Measurements from ENCODE around the gene ARL3. TPM values are rescaled to one million over a fixed set of nuclear protein-coding genes. Genes with fewer than 3 reads are reported as not detected.

Gene ARL3
- total RNA-seq, 1 donor from 2014 or later: 7.3 TPM

DNA sequence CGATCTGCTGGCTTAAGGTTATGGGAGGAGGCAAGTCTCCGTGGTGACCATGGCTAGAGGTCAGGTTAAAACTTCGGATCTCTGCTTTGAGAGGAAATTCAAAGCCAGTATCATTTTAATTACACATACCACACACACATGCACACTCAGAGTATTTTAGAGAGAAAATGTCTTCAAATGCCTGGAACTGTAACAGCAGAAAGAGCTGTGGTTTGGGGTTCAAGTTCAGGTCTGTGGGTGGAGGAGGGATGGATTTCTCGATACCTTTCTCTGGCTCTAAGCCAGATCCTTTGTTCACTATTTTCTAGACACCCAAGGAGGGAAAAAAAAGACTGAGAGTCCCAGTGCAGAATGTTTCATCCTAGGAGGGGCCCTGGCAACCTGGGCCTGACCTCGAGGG is 32.5 kb downstream of the ARL3 start:
- intact Hi-C loops (cut with DNase I): no loop called here
- H3K27me3 ChIP-seq (ENCODE audit: low read depth): no peaks in the 10 kb centered on the region
- H3K4me1 ChIP-seq: peaks cover 26% of the 10 kb centered on the region
- no peak for DNase-seq
- ATAC-seq: no peak
- peaks cover 11% of the 10 kb centered on the region for H3K36me3 ChIP-seq
- no peak overlapping the region for H3K27ac ChIP-seq
- H3K4me3 ChIP-seq: no peak overlapping the region
- no peaks in the 10 kb centered on the region for H3K9me3 ChIP-seq
- TF ChIP-seq, protein P1, sequence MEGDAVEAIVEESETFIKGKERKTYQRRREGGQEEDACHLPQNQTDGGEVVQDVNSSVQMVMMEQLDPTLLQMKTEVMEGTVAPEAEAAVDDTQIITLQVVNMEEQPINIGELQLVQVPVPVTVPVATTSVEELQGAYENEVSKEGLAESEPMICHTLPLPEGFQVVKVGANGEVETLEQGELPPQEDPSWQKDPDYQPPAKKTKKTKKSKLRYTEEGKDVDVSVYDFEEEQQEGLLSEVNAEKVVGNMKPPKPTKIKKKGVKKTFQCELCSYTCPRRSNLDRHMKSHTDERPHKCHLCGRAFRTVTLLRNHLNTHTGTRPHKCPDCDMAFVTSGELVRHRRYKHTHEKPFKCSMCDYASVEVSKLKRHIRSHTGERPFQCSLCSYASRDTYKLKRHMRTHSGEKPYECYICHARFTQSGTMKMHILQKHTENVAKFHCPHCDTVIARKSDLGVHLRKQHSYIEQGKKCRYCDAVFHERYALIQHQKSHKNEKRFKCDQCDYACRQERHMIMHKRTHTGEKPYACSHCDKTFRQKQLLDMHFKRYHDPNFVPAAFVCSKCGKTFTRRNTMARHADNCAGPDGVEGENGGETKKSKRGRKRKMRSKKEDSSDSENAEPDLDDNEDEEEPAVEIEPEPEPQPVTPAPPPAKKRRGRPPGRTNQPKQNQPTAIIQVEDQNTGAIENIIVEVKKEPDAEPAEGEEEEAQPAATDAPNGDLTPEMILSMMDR (IDR thresholded peaks at IDR 0.05): no peak

DNA sequence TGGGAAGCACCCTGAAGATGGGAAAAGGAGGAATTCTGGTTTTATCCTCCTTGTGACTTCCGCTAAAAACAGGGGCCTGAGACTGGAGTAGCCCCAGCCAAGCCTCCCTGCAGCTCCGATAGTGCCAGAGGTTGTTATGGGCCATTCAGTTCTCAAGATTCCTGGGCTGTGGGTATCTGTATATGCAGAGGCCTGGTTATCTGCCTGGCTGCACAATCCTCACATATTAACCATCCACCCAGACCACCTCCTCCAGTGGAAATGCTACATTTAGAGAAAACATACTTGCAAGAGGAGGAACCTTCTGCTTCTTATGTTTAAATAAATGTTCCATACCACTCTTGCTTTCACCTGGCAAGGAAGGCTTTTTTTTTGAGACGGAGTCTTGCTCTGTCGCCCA is 34.6 kb downstream of the ARL3 start:
- intact Hi-C loops (cut with DNase I): no loop called here
- DNase-seq: no peak

DNA sequence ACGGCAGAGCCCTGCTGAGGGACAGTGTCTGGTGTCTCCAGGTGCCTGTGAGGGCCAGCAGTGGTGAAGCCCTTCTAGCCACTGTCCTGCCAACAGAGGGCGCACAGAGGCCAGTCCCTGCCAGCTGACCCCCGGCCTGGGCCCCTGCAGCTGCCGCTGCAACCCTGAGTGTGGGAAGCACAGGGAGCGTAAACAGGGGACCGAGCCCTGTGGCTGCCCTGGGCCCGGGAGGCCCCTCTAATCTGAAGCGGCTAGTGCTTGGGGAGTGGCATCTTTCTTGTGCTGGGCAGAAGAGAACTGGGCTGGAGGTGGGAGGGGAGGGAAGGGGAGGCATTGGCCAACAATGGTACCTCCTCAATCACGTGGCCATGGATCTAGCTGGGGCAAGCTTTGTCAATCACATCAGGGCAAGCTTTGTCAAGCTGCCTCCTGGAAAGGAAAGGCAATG is 35.3 kb downstream of the ARL3 start:
- peak; percentile 77 to 79 for ATAC-seq
- no peaks in the 10 kb centered on the region for H3K36me3 ChIP-seq
- peak overlapping the region; percentile 7 for H3K4me3 ChIP-seq
- H3K9me3 ChIP-seq: no peaks in the 10 kb centered on the region
- TF ChIP-seq, protein P1 (IDR thresholded peaks at IDR 0.05): peak; percentile 75
- H3K27ac ChIP-seq: peak overlapping the region; percentile 7
- peaks cover 54% of the 10 kb centered on the region for H3K4me1 ChIP-seq
- DNase-seq: peak; percentile 85
- intact Hi-C loops (cut with DNase I): no loop called here
- H3K27me3 ChIP-seq (ENCODE audit: low read depth): no peaks in the 10 kb centered on the region

More for the DNA sequence above, 34.6 kb downstream of the ARL3 start:
- Histone ChIP-seq H3K27ac (no peak overlapping the region), H3K4me3 (no peak overlapping the region), H3K36me3 (no peaks in the 10 kb centered on the region), H3K27me3 (ENCODE audit: low read depth) (no peaks in the 10 kb centered on the region), H3K4me1 (peaks cover 47% of the 10 kb centered on the region), H3K9me3 (no peaks in the 10 kb centered on the region)
- TF ChIP-seq, protein P1 (IDR thresholded peaks at IDR 0.05): no peak
- ATAC-seq: no peak

DNA sequence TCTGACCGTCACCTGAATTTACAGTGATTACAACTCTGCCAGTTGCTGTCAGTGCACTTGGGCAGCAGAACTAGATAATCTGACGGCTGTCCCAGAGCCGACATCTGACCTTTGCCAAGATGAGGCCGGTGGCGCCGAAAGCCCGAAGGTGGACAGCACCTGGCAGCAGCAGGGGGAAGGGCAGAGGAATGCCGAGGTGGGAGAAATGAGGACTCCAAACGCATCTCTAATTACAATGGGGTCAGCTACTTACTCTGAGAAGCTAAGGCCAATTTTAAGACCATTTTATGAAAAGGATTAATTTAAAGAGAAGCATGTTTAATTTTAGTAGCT is 36.2 kb downstream of the ARL3 start:
- H3K4me1 ChIP-seq: peaks cover 62% of the 10 kb centered on the region
- TF ChIP-seq, protein P1 (IDR thresholded peaks at IDR 0.05): no peak
- ATAC-seq (no peak), DNase-seq (no peak)
- peak overlapping the region; percentile 82 for H3K27ac ChIP-seq
- no peaks in the 10 kb centered on the region for H3K27me3 ChIP-seq (ENCODE audit: low read depth)
- H3K9me3 ChIP-seq: no peaks in the 10 kb centered on the region
- no peak overlapping the region for H3K4me3 ChIP-seq
- intact Hi-C loops (cut with DNase I): no loop called here
- H3K36me3 ChIP-seq: no peaks in the 10 kb centered on the region

DNA sequence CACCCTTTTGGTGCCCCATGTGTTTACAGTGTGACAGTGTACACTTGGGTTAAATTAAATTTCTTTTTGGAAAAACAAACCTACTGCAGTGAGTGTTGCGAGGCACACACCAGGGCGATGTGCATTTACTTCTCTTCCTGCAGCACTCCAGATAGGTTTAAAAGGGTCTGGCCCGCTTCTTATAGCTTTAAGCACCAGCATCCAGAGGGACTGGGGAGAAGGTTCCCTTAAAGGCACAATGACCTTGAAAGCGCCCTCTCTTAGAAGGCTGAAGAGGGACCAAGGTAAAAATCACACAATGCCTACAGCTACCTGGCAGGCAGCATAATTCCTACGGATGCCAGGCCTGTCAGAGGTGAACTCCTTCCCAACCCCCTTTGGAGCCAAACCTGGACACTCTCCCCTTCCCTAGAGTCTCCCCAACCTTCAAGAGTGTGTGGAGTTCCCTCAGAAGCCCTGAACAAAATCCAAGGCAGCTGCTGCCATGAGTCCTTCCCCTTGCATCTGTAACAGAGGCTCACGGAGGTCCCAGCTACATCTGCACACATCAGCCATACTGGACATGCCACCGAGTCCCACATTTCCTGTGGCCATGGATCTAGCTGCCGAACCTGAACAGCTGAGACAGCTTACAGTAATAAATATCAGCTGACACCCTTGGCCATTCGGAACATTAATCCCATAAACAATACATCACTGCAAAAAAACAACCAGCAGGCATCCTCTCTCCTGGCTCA is 36.7 kb downstream of the ARL3 start:
- DNase-seq (no peak), ATAC-seq (no peak)
- no peaks in the 10 kb centered on the region for H3K27me3 ChIP-seq (ENCODE audit: low read depth)
- H3K4me1 ChIP-seq: peaks cover 67% of the 10 kb centered on the region
- peak overlapping the region; percentile 82 for H3K27ac ChIP-seq
- no peaks in the 10 kb centered on the region for H3K36me3 ChIP-seq
- intact Hi-C loops (cut with DNase I): no loop called here
- no peak overlapping the region for H3K4me3 ChIP-seq
- H3K9me3 ChIP-seq: no peaks in the 10 kb centered on the region
- TF ChIP-seq, protein P1 (IDR thresholded peaks at IDR 0.05): no peak
